SK-N-MC (cell line): ENCODE data around the gene SLC38A2.

ENCODE experiments used
- EZH2 ChIP-seq: fragments of 200-600 bp; sonication (generic); IDR thresholded peaks from one replicate; pipeline ENCODE4 v1.6.1; 2017; ENCODE audit warnings: antibody characterized with exemption
- FOXP2 ChIP-seq: optimal IDR thresholded peaks from 2 replicates; pipeline ENCODE3; 2011; ENCODE audit warnings: mild to moderate bottlenecking, moderate library complexity; ENCODE audit not compliant: insufficient read depth; ENCODE audit errors: extremely low read length, control extremely low read depth
- POLR2AphosphoS5 ChIP-seq: IDR thresholded peaks from 2 replicates; pipeline ENCODE4 v1.6.1; 2012; ENCODE audit warnings: mild to moderate bottlenecking, low read depth, low read length, borderline replicate concordance

DNA sequence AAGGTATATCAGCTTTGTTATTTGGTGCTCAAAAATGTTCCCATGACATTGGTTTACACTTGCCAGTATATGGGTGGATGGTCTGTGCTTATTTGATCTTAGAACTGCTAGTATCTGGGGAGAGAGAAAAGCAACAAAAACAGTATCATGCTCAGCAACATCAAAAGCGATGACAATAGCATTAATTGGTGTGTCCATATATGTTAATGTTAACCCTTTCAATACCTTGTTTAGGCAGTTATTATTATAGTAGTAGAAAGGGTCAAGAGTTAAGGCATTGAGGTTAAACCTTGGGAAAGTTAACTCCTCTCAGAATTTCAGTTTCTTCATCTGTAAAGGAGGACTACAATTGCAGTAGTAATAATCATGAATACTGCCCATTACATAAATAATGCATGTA is 37.4 kb upstream of the SLC38A2 start:
- TF ChIP-seq EZH2 (no peak), POLR2AphosphoS5 (no peak), FOXP2 (no peak)
